Peyer's patch (tissue), 4 donors: Measurements from ENCODE around the gene CEP68.

Experiments
- CTCF ChIP-seq, 6 experiments: fragments of 450-650 bp in 4 of 6; fragments of 200-600 bp in 2 of 6; sonication (generic) in 1 of 6; IDR thresholded peaks; one replicate each; pipeline ENCODE4 v1.5.1; 2017 to 2019; ENCODE audit warnings: antibody characterized with exemption in 6 of 6, mild to moderate bottlenecking in 3 of 6, moderate library complexity in 1 of 6
- POLR2A ChIP-seq, 2 donors: fragments of 450-650 bp; IDR thresholded peaks; one replicate each; pipeline ENCODE4 v1.5.1; 2017; ENCODE audit warnings: antibody characterized with exemption in 2 of 2, mild to moderate bottlenecking in 2 of 2, moderate library complexity in 2 of 2

GRCh38 chr2:65016789-65017188 is 39.4 kb upstream of the CEP68 start:
- TF ChIP-seq POLR2A (IDR thresholded peaks at IDR 0.05), result no peak
- no peak for TF ChIP-seq CTCF (IDR thresholded peaks at IDR 0.05)
